Naive thymus-derived CD4-positive, alpha-beta T cell (primary cell): Measurements from ENCODE around the gene C8G. TPM values are rescaled to one million over a fixed set of nuclear protein-coding genes. Genes with fewer than 3 reads are reported as not detected.
A peak's percentile ranks its signal among the peaks of the same experiment; 100 is the strongest.

Experiments
- ATAC-seq: fragments of 150-1000 bp; cut with Tn5 transposase; 2 replicates; pipeline ENCODE4 v1.10.0; 2021; ENCODE audit warnings: mild to moderate bottlenecking, moderate library complexity
- CTCF ChIA-PET: fragments of 350-600 bp; sonication (Branson Sonifier 250); formaldehyde crosslinking; loops from one replicate; lab custom pipeline; 2021; ENCODE audit warnings: antibody characterized with exemption; lab: Charles Lee
- POLR2A ChIA-PET: fragments of 350-600 bp; sonication (Branson Sonifier 250); formaldehyde crosslinking; loops from one replicate; lab custom pipeline; 2021; ENCODE audit warnings: antibody characterized with exemption, inconsistent platforms; lab: Charles Lee
- DNase-seq, 9 donors: peaks; one replicate each; pipeline versions ENCODE4 v3.0.0 to v3.0.0-alpha.2; 2020 to 2022; ENCODE audit warnings: mixed read lengths in 1 of 9
- H3K27ac ChIP-seq: one replicate; pipeline ENCODE4 v1.7.0; 2013; ENCODE audit warnings: mild to moderate bottlenecking, low read depth, low read length, moderate library complexity
- H3K27me3 ChIP-seq, 2 donors: one replicate each; pipeline ENCODE4 v1.7.0; 2013; ENCODE audit warnings: low read length in 2 of 2, mild to moderate bottlenecking in 2 of 2, moderate library complexity in 2 of 2; ENCODE audit not compliant: control insufficient read depth in 2 of 2, insufficient read depth in 2 of 2
- H3K36me3 ChIP-seq, 3 experiments: 1 replicate in 2 of 3; 2 replicates in 1 of 3; pipeline ENCODE4 v1.7.0; 2013; ENCODE audit warnings: low read length in 3 of 3, mild to moderate bottlenecking in 3 of 3, moderate library complexity in 1 of 3; ENCODE audit not compliant: insufficient read depth in 3 of 3, control insufficient read depth in 2 of 3
- H3K4me1 ChIP-seq, 2 donors: one replicate each; pipeline ENCODE4 v1.7.0; 2013; ENCODE audit warnings: low read length in 2 of 2, mild to moderate bottlenecking in 2 of 2, moderate library complexity in 1 of 2; ENCODE audit not compliant: control insufficient read depth in 2 of 2, insufficient read depth in 2 of 2
- H3K4me3 ChIP-seq: 2 replicates; pipeline ENCODE4 v1.7.0; 2013; ENCODE audit warnings: mild to moderate bottlenecking, low read length
- H3K9me3 ChIP-seq, 3 experiments: 1 replicate in 2 of 3; 2 replicates in 1 of 3; pipeline ENCODE4 v1.7.0; 2013; ENCODE audit warnings: low read length in 3 of 3; ENCODE audit not compliant: control insufficient read depth in 2 of 3
- H3K27ac Mint-ChIP-seq, 9 donors: one replicate each; pipeline ENCODE4 v1.8.0; 2020 to 2022; ENCODE audit warnings: mixed read lengths in 9 of 9, mild to moderate bottlenecking in 8 of 9, moderate library complexity in 5 of 9, inconsistent platforms in 2 of 9
- H3K27me3 Mint-ChIP-seq, 5 donors: one replicate each; pipeline ENCODE4 v1.8.0; 2021 to 2022; ENCODE audit warnings: mixed read lengths in 5 of 5, mild to moderate bottlenecking in 1 of 5
- H3K36me3 Mint-ChIP-seq, 5 donors: one replicate each; pipeline ENCODE4 v1.8.0; 2020 to 2022; ENCODE audit warnings: mixed read lengths in 5 of 5, mild to moderate bottlenecking in 3 of 5, inconsistent platforms in 1 of 5
- H3K4me1 Mint-ChIP-seq, 7 donors: one replicate each; pipeline ENCODE4 v1.8.0; 2020 to 2022; ENCODE audit warnings: mixed read lengths in 7 of 7, mild to moderate bottlenecking in 3 of 7, inconsistent platforms in 1 of 7
- H3K4me3 Mint-ChIP-seq, 10 donors: one replicate each; pipeline ENCODE4 v1.8.0; 2020 to 2022; ENCODE audit warnings: mild to moderate bottlenecking in 10 of 10, mixed read lengths in 10 of 10, moderate library complexity in 6 of 10, inconsistent platforms in 2 of 10
- H3K9me3 Mint-ChIP-seq, 11 donors: one replicate each; pipeline ENCODE4 v1.8.0; 2020 to 2022; ENCODE audit warnings: mixed read lengths in 11 of 11, mild to moderate bottlenecking in 4 of 11, inconsistent platforms in 1 of 11, moderate library complexity in 1 of 11
- intact Hi-C, 2 donors: fragments of 100-400 bp; cut with micrococcal nuclease; formaldehyde crosslinking; loops; one replicate each; pipeline ENCODE4 v1.15.1; 2023
- polyA plus RNA-seq, 2 donors: library from polyadenylated mRNA; unstranded; fragments of 300-500 nt; fragmentation: Illumina TruSeq; gene quantifications; one replicate each; pipeline ENCODE4 v1.2.3, GENCODE V29; 2021
- total RNA-seq, 6 experiments: library from RNA in 5 of 6; stranded (reverse) in 5 of 6; gene quantifications; 1 replicate in 5 of 6; 2 replicates in 1 of 6; pipeline ENCODE4 v1.2.3 and lab custom pipeline; 2021 to 2026

The C8G gene
- total and polyA plus RNA-seq, 7 experiments from 2014 or later, result 0.77 to 3.6 (median 1.4) TPM; not detected in 2

- peaks cover 0 to 10% (median 1%) of the 10 kb centered on the region in 11 donors for H3K9me3 Mint-ChIP-seq
- peaks cover 0 to 18% (median 10%) of the 10 kb centered on the region in 7 donors for H3K4me1 Mint-ChIP-seq
- POLR2A ChIA-PET, result no interaction called here
- H3K9me3 ChIP-seq, result peaks cover 0 to 4% (median 0%) of the 10 kb centered on the region in 3 experiments
- H3K4me3 Mint-ChIP-seq, result no peak overlapping the region
- no peak overlapping the region for H3K27ac Mint-ChIP-seq
- DNase-seq (peak in 1 of 9 donors; percentile 1), ATAC-seq (no peak)
- peaks cover 0 to 34% (median 6%) of the 10 kb centered on the region in 3 experiments for H3K36me3 ChIP-seq
- intact Hi-C loops, result no loop called here
- no peak overlapping the region for H3K27ac ChIP-seq
- H3K4me1 ChIP-seq, result no peaks in the 10 kb centered on the region
- CTCF ChIA-PET, result interaction anchor here (2.0 kb wide), 1 partner anchor 37 kb away, joined by 5 read pairs; no protein-coding TSS in a partner anchor
- no peak overlapping the region for H3K4me3 ChIP-seq
- no peaks in the 10 kb centered on the region for H3K27me3 Mint-ChIP-seq
- H3K36me3 Mint-ChIP-seq, result peaks cover 0 to 22% (median 12%) of the 10 kb centered on the region in 5 donors
- H3K27me3 ChIP-seq, result no peaks in the 10 kb centered on the region
These were observed 7.6 kb upstream of the C8G start for GRCh38 chr9:136937186-136938001.

GRCh38 chr9:136939431-136939995 lies 5.5 kb upstream of the C8G start:
- ChIA-PET CTCF (no interaction called here), POLR2A (no interaction called here)
- no peaks in the 10 kb centered on the region for H3K27me3 Mint-ChIP-seq
- ATAC-seq, result no peak
- intact Hi-C loops, result no loop called here
- Histone ChIP-seq H3K27ac (no peak overlapping the region), H3K9me3 (peaks cover 0 to 4% (median 0%) of the 10 kb centered on the region in 3 experiments), H3K4me3 (no peak overlapping the region), H3K4me1 (peaks cover 0 to 4% of the 10 kb centered on the region in 2 donors), H3K27me3 (no peaks in the 10 kb centered on the region), H3K36me3 (peaks cover 0 to 43% (median 6%) of the 10 kb centered on the region in 3 experiments)
- DNase-seq, result no peak
- H3K9me3 Mint-ChIP-seq, result peaks cover 0 to 10% (median 1%) of the 10 kb centered on the region in 11 donors
- H3K36me3 Mint-ChIP-seq, result peaks cover 0 to 22% (median 12%) of the 10 kb centered on the region in 5 donors
- H3K4me1 Mint-ChIP-seq, result peaks cover 0 to 18% (median 1%) of the 10 kb centered on the region in 7 donors
- H3K4me3 Mint-ChIP-seq, result no peak overlapping the region
- H3K27ac Mint-ChIP-seq, result peak overlapping the region in 1 of 9 donors; percentile 41

GRCh38 chr9:136939996-136940525 lies 5.0 kb upstream of the C8G start:
- CTCF ChIA-PET, result no interaction called here
- Histone ChIP-seq H3K36me3 (peaks cover 0 to 43% (median 6%) of the 10 kb centered on the region in 3 experiments), H3K27me3 (no peaks in the 10 kb centered on the region), H3K9me3 (peaks cover 0 to 4% (median 0%) of the 10 kb centered on the region in 3 experiments), H3K4me1 (peaks cover 4 to 7% of the 10 kb centered on the region in 2 donors), H3K4me3 (no peak overlapping the region), H3K27ac (no peak overlapping the region)
- intact Hi-C loops, result loop anchor here (5.0 to 10.0 kb wide), 3 partner anchors 133 to 285 kb away; partner anchors contain the start of genes CYSRT1 (in 1 of the 2), NDOR1 (in 1 of the 2), RABL6 (in 1 of the 2) and RNF208 (in 1 of the 2)
- H3K4me3 Mint-ChIP-seq, result peak overlapping the region in 1 of 10 donors; percentile 20
- peaks cover 0 to 10% (median 1%) of the 10 kb centered on the region in 11 donors for H3K9me3 Mint-ChIP-seq
- POLR2A ChIA-PET, result no interaction called here
- H3K27ac Mint-ChIP-seq, result no peak overlapping the region
- ATAC-seq, result no peak
- H3K27me3 Mint-ChIP-seq, result no peaks in the 10 kb centered on the region
- peaks cover 0 to 22% (median 12%) of the 10 kb centered on the region in 5 donors for H3K36me3 Mint-ChIP-seq
- peaks cover 0 to 22% (median 5%) of the 10 kb centered on the region in 7 donors for H3K4me1 Mint-ChIP-seq
- no peak for DNase-seq

DNA sequence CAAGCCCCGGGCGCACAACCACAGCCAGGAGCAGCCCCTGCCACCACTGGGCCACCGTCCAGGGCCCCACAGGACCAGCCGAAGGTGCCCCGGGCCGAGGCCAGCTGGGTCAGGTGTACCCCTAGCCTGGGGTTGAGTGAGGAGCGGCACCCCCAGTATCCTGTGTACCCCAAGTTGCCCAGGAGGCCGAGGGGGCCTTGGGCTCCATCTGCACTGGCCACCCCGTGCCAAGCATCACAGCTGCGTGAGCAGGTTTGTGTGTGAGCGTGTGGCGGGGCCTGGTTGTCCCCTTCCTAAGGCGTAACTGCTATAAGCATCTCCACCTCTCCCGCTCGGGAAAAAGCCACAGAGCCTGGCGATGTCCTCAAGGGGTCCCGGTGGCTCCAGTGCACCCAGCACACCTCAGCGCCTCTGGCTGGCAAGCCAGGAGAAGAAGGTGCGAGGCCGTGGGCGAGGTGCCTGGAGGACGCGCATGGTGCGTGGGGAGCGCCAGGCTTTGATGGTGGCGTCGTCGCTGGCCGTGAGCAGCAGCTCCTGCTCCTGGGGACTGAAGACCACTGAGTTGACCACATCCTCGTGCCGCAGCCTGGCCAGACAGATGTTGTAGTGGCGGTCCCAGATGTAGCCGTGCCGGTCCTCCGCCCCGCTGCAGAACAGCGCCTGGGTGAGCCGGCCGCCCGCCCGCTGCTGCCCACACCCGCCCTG lies 4.4 kb upstream of the C8G start:
- peaks cover 6 to 10% of the 10 kb centered on the region in 2 donors for H3K4me1 ChIP-seq
- H3K36me3 ChIP-seq, result peaks cover 0 to 43% (median 6%) of the 10 kb centered on the region in 3 experiments
- H3K4me3 ChIP-seq, result no peak overlapping the region
- no peak overlapping the region for H3K27ac ChIP-seq
- DNase-seq (no peak), ATAC-seq (no peak)
- ChIA-PET CTCF (no interaction called here), POLR2A (no interaction called here)
- Mint-ChIP-seq H3K4me1 (peaks cover 0 to 20% (median 5%) of the 10 kb centered on the region in 7 donors), H3K4me3 (no peak overlapping the region), H3K27me3 (no peaks in the 10 kb centered on the region), H3K36me3 (peaks cover 0 to 22% (median 12%) of the 10 kb centered on the region in 5 donors), H3K9me3 (peaks cover 0 to 10% (median 1%) of the 10 kb centered on the region in 11 donors), H3K27ac (no peak overlapping the region)
- no peaks in the 10 kb centered on the region for H3K27me3 ChIP-seq
- H3K9me3 ChIP-seq, result peaks cover 0 to 4% (median 0%) of the 10 kb centered on the region in 3 experiments
- intact Hi-C loops, result loop anchor here (5.0 to 10.0 kb wide), 3 partner anchors 133 to 284 kb away; partner anchors contain the start of genes CYSRT1 (in 1 of the 2), NDOR1 (in 1 of the 2), RABL6 (in 1 of the 2) and RNF208 (in 1 of the 2)

DNA sequence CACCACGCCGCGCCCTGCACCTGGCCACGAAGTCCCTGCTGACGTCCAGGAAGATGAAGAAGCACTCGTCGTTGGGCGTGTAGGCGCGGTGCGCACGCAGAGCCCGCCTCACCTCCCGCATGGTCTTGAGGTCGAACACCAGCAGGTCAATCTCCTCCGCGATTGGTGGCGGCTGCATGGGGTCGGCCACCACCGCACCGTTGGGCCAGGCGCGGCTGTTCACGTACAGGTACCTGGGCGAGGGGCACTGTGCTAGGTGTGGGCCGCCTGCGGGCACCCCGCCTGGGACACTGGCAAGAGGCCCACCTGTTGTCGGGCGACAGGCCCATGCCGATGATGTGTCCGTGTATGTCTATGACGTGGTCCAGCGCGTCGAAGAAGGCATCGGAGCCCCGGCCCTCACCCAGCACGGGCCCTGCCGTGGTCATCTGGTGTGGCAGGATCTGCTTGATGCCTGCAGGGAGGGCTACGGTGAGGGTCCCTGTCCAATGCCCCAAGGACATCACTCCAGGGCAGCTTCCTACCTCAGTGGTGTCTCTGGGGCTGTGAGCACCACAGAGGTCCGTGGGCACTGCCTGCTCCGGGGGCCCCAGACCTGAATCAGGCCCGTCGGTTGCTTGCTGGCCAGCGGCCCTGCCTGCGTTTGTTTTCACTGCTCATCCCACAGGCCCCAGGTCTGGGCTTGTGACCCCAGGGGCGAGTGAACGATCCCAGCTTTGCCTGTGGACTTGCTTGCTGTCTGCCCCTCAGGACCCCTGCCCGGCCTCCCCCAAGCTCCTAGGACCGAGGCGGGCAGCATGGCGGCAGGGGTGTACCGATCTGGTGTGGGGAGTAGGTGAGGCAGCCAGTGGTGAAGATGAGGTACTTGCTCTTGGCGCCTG lies 3.6 kb upstream of the C8G start:
- intact Hi-C loops, result loop anchor here (5.0 to 10.0 kb wide), 3 partner anchors 134 to 283 kb away; partner anchors contain the start of genes CYSRT1 (in 1 of the 2), NDOR1 (in 1 of the 2), RABL6 (in 1 of the 2) and RNF208 (in 1 of the 2)
- Histone ChIP-seq H3K9me3 (peaks cover 0 to 4% (median 0%) of the 10 kb centered on the region in 3 experiments), H3K27ac (no peak overlapping the region), H3K4me1 (peaks cover 6 to 10% of the 10 kb centered on the region in 2 donors), H3K36me3 (peaks cover 0 to 43% (median 6%) of the 10 kb centered on the region in 3 experiments), H3K4me3 (no peak overlapping the region), H3K27me3 (no peaks in the 10 kb centered on the region)
- POLR2A ChIA-PET, result no interaction called here
- CTCF ChIA-PET, result no interaction called here
- Mint-ChIP-seq H3K4me1 (peaks cover 0 to 17% (median 5%) of the 10 kb centered on the region in 7 donors), H3K27me3 (no peaks in the 10 kb centered on the region), H3K9me3 (peaks cover 0 to 10% (median 1%) of the 10 kb centered on the region in 11 donors), H3K27ac (no peak overlapping the region), H3K4me3 (peak overlapping the region in 2 of 10 donors; percentile 12 to 23), H3K36me3 (peaks cover 0 to 22% (median 12%) of the 10 kb centered on the region in 5 donors)
- no peak for ATAC-seq
- DNase-seq, result no peak
